Ovary (tissue), 9 donors: Measurements from ENCODE around the gene PRKD1. TPM values are rescaled to one million over a fixed set of nuclear protein-coding genes. Genes with fewer than 3 reads are reported as not detected.

Source experiments
- DNase-seq, 5 donors: peaks; one replicate each; pipeline ENCODE4 v3.0.0-alpha.2; 2019 to 2020
- H3K27ac ChIP-seq, 2 donors: fragments of 200-600 bp; one replicate each; pipeline versions ENCODE4 v1.5.1 to v1.8.0; 2019 to 2022
- H3K27me3 ChIP-seq: fragments of 200-600 bp; one replicate; pipeline ENCODE4 v1.8.0; 2022
- H3K36me3 ChIP-seq: fragments of 200-600 bp; sonication (generic); one replicate; pipeline ENCODE4 v1.5.1; 2019
- H3K4me1 ChIP-seq: one replicate; pipeline ENCODE4 v1.8.1; 2013; ENCODE audit warnings: mild to moderate bottlenecking, moderate library complexity; ENCODE audit not compliant: insufficient read depth
- H3K4me3 ChIP-seq: fragments of 200-600 bp; sonication (generic); one replicate; pipeline ENCODE4 v1.5.1; 2017
- H3K9me3 ChIP-seq, 2 donors: fragments of 200-600 bp in 1 of 2; sonication (generic) in 1 of 2; one replicate each; pipeline versions ENCODE4 v1.5.1 to v1.8.1; 2013 to 2019; ENCODE audit warnings: mild to moderate bottlenecking in 1 of 2, moderate library complexity in 1 of 2
- CTCF ChIP-seq, 3 donors: fragments of 450-650 bp in 2 of 3; fragments of 200-600 bp in 1 of 3; IDR thresholded peaks; one replicate each; pipeline versions ENCODE4 v1.5.1 to v1.8.0; 2016 to 2022; ENCODE audit warnings: antibody characterized with exemption in 3 of 3, mild to moderate bottlenecking in 1 of 3
- EP300 ChIP-seq: sonication (generic); formaldehyde crosslinking; IDR thresholded peaks from one replicate; pipeline ENCODE4 v1.6.1; 2017; ENCODE audit warnings: antibody characterized with exemption
- POLR2A ChIP-seq: fragments of 450-650 bp; IDR thresholded peaks from one replicate; pipeline ENCODE4 v1.6.1; 2017; ENCODE audit warnings: antibody characterized with exemption, mild to moderate bottlenecking, moderate library complexity
- WGBS, 3 donors: extraction: QIAGEN DNeasy Blood & Tissue Kit in 1 of 3; methylation state at CpG; one replicate each; pipeline versions ENCODE4 v1.1.5 to v1.1.7; 2013 to 2017; 5-methylcytosine and 5-hydroxymethylcytosine counted together
- intact Hi-C, 4 donors: fragments of 100-400 bp; cut with DNase I; formaldehyde crosslinking; loops; one replicate each; pipeline versions ENCODE4 v1.11.0 to v1.15.1; 2022 to 2023
- polyA plus RNA-seq, 2 donors: library from polyadenylated mRNA; stranded (reverse); fragments of 200-250 nt in 1 of 2; fragments of 350-450 nt in 1 of 2; fragmentation: Illumina TruSeq in 1 of 2; extraction: RNeasy Lipid Tissue Mini Kit (QIAGEN cat#74804) in 1 of 2; gene quantifications; one replicate each; pipeline ENCODE4 v1.2.3, GENCODE V29; 2013 to 2014
- total RNA-seq, 7 donors: library from RNA; depleted of rRNA in 2 of 7; stranded (reverse); fragments of >200 nt in 2 of 7; fragmentation: NEBNext Ultra II Directional in 3 of 7; extraction: Animal tissue kit (Norgen Biotek cat#: 25700) in 3 of 7; gene quantifications; one replicate each; pipeline versions ENCODE4 v1.1.0 to v1.2.4, GENCODE V29; 2016 to 2023
- donor health status: DM: no; HTN: no; CAD: no; lungs with moderate emphysema.
- donor health status: DM: no; HTN: no; CAD: no.
- donor health status: Bipolar disorder and iron deficiency.
- donor health status: DM: yes; HTN: yes; CAD: no.
- donor health status: DM: no; HTN: no; CAD: no.
- donor health status: DM: yes; HTN: yes; CAD: no.

Gene PRKD1
- total and polyA plus RNA-seq, 9 donors: 7.7 to 39.9 (median 21.6) TPM

GRCh38 chr14:29743531-29743930, 184.1 kb downstream of the PRKD1 start:
- DNase-seq: no peak
- no peaks in the 10 kb centered on the region for H3K36me3 ChIP-seq
- no peak overlapping the region for H3K27ac ChIP-seq
- intact Hi-C loops: no loop called here
- no peak overlapping the region for H3K4me3 ChIP-seq
- H3K4me1 ChIP-seq: peaks cover 6% of the 10 kb centered on the region
- WGBS, 3 donors: 4 to 18% (median 12%) methylated on average over 3 of the region's 3 CpGs
- H3K27me3 ChIP-seq: no peaks in the 10 kb centered on the region
- H3K9me3 ChIP-seq: no peaks in the 10 kb centered on the region
- no peak for TF ChIP-seq EP300
- no peak for TF ChIP-seq POLR2A
- TF ChIP-seq CTCF (IDR thresholded peaks at IDR 0.05): no peak

GRCh38 chr14:29741909-29742401, 185.7 kb downstream of the PRKD1 start:
- Histone ChIP-seq H3K36me3 (no peaks in the 10 kb centered on the region), H3K4me3 (no peak overlapping the region), H3K27me3 (no peaks in the 10 kb centered on the region), H3K4me1 (peaks cover 6% of the 10 kb centered on the region), H3K27ac (no peak overlapping the region), H3K9me3 (no peaks in the 10 kb centered on the region)
- WGBS, 3 donors: 7 to 10% (median 7%) methylated on average over 5 of the region's 5 CpGs
- TF ChIP-seq POLR2A (no peak), EP300 (no peak), CTCF (IDR thresholded peaks at IDR 0.05) (no peak)
- intact Hi-C loops: no loop called here
- peak in 3 of 5 donors; percentile 31 to 60 (median 36) for DNase-seq

GRCh38 chr14:29740491-29740890, 187.2 kb downstream of the PRKD1 start:
- Histone ChIP-seq H3K4me3 (no peak overlapping the region), H3K36me3 (no peaks in the 10 kb centered on the region), H3K9me3 (no peaks in the 10 kb centered on the region), H3K27me3 (no peaks in the 10 kb centered on the region), H3K4me1 (peaks cover 6% of the 10 kb centered on the region), H3K27ac (no peak overlapping the region)
- intact Hi-C loops: no loop called here
- TF ChIP-seq CTCF (IDR thresholded peaks at IDR 0.05): no peak
- no peak for TF ChIP-seq POLR2A
- no peak for TF ChIP-seq EP300
- DNase-seq: no peak

- no peaks in the 10 kb centered on the region for H3K27me3 ChIP-seq
- no peak overlapping the region for H3K27ac ChIP-seq
- WGBS, 3 donors: 76 to 95% (median 93%) methylated on average over 1 of the region's 1 CpG
- H3K4me1 ChIP-seq: peaks cover 4% of the 10 kb centered on the region
- no peak overlapping the region for H3K4me3 ChIP-seq
- intact Hi-C loops: no loop called here
- H3K36me3 ChIP-seq: no peaks in the 10 kb centered on the region
- no peak for DNase-seq
- TF ChIP-seq POLR2A (no peak), EP300 (no peak), CTCF (IDR thresholded peaks at IDR 0.05) (no peak)
- no peaks in the 10 kb centered on the region for H3K9me3 ChIP-seq
Measured at GRCh38 chr14:29738950-29739349, 188.7 kb downstream of the PRKD1 start.
